ENCODE data around the gene B4GALT1. TPM values are rescaled to one million over a fixed set of nuclear protein-coding genes. Genes with fewer than 3 reads are reported as not detected.

B4GALT1 gene
- total RNA-seq, 1 experiment from 2014 or later = 31.4 TPM

DNA sequence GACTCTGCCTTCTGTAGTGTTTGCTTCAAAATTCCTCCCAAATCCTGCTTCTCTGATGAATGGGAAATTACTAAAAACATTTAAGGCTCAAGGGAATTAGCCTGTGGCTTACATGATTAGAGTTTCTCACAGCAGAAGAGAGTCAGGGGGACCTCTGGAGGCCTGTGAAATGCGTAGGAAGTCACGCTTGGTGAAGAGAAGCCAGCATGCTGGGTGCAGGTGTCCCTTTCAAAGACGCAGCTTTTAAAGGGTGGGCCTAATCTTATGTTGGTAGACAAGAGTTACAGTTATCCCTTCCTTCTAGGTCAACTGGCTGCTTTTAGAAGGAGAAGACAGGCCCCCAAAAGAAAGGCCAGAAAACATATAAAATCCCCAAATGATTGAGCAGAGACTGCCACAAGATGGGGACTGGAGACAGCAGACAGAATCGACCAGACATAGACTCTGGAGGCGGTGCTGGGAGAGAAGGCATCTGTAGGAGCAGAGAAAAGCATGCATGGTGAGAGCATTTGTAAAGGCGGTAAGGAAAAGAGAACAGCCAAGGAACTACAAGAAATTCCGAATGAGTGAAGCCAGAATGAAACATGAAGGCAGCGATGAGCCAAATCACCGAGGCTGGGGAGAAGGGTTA is 42.3 kb downstream of the B4GALT1 start:
- Histone ChIP-seq H3K4me3 (replicated peaks in 1 of 2; ENCODE audit: low read depth in 1 of 2, low read length in 2 of 2) (no peak overlapping the region), H3K9me3 (ENCODE audit: control insufficient read depth in 1 of 2, insufficient read depth in 1 of 2, low read depth in 1 of 2, low read length in 2 of 2) (no peaks in the 10 kb centered on the region), H3K9me2 (ENCODE audit: insufficient read depth) (no peaks in the 10 kb centered on the region), H3K36me3 (ENCODE audit: control insufficient read depth in 1 of 2, insufficient read depth in 2 of 2, low read length in 2 of 2) (no peaks in the 10 kb centered on the region), H2AFZ (ENCODE audit: low read depth, low read length, poor library complexity, severe bottlenecking) (no peak overlapping the region), H4K20me1 (ENCODE audit: insufficient read depth) (no peaks in the 10 kb centered on the region), H3K9ac (ENCODE audit: low read length) (no peak overlapping the region), H3K27me3 (ENCODE audit: insufficient read depth, low read length) (no peaks in the 10 kb centered on the region), H3K4me1 (ENCODE audit: control insufficient read depth in 1 of 2, insufficient read depth in 2 of 2, low read length in 2 of 2) (peaks cover 0 to 8% of the 10 kb centered on the region in 2 experiments; a peak in 2 of 4 replicates), H3K27ac (ENCODE audit: low read depth, low read length) (no peak overlapping the region), H3K4me2 (ENCODE audit: low read length) (no peak overlapping the region), H3K79me2 (ENCODE audit: insufficient read depth, low read length) (no peaks in the 10 kb centered on the region)
- intact Hi-C loops (cut with micrococcal nuclease) = no loop called here
- CTCF ChIA-PET = no interaction called here
- TF ChIP-seq RAD21 (IDR thresholded peaks at IDR 0.05; ENCODE audit: low read depth) (peak; percentile 44; the same call in 1 of the 2 replicates), POLR2AphosphoS5 (IDR thresholded peaks at IDR 0.05; ENCODE audit: low read depth, low read length) (no peak), EZH2 (IDR thresholded peaks at IDR 0.05) (no peak), EGR1 (IDR thresholded peaks at IDR 0.05; ENCODE audit: low read depth) (no peak), CTCF (IDR thresholded peaks at IDR 0.05 in 2 of 3, conservative IDR thresholded peaks at IDR 0.05 in 1 of 3; ENCODE audit: borderline replicate concordance in 1 of 3, insufficient read depth in 1 of 3, low read depth in 2 of 3, low read length in 2 of 3) (peak in 1 of 3 experiments; percentile 21; a peak in 1 of 6 replicates)
- DNase-seq (ENCODE audit: low read depth, low spot score) = no peak
- no TSS peak for BruUV-seq (replicated peaks)
- no peak for ATAC-seq
- RAD21 ChIA-PET (ENCODE audit: low non-redundant PET in 1 of 2, low total read pairs in 2 of 2, uncharacterized antibody in 2 of 2, unreplicated experiment in 2 of 2) = no interaction called here
- POLR2A ChIA-PET = no interaction called here

DNA sequence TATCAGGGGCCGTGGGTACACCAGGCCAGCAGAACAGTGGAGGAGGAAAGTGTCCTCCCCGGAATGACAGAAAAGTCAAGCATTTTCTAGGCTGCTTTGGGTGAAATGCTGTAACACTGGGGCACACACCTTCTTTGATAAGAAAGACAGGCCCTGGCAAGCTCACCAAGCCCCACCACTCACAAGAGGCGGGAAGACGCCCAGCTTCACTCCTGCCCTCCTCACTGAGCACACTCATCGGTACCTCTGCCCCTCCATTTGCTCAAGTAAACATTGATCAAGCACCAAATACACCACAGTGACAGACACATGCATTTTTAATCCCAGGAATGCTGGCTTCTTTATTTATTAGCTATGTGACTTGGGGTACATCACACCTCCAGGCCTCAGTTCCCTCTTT is 43.1 kb downstream of the B4GALT1 start:
- H3K27me3 ChIP-seq (ENCODE audit: insufficient read depth, low read length) = no peaks in the 10 kb centered on the region
- no peak for ATAC-seq
- H3K36me3 ChIP-seq (ENCODE audit: control insufficient read depth in 1 of 2, insufficient read depth in 2 of 2, low read length in 2 of 2) = no peaks in the 10 kb centered on the region
- H3K9me3 ChIP-seq (ENCODE audit: control insufficient read depth in 1 of 2, insufficient read depth in 1 of 2, low read depth in 1 of 2, low read length in 2 of 2) = no peaks in the 10 kb centered on the region
- no peaks in the 10 kb centered on the region for H3K79me2 ChIP-seq (ENCODE audit: insufficient read depth, low read length)
- H3K9ac ChIP-seq (ENCODE audit: low read length) = no peak overlapping the region
- no peak overlapping the region for H3K4me2 ChIP-seq (ENCODE audit: low read length)
- no peak for DNase-seq (ENCODE audit: low read depth, low spot score)
- H3K27ac ChIP-seq (ENCODE audit: low read depth, low read length) = no peak overlapping the region
- H2AFZ ChIP-seq (ENCODE audit: low read depth, low read length, poor library complexity, severe bottlenecking) = no peak overlapping the region
- CTCF ChIA-PET = no interaction called here
- POLR2A ChIA-PET = no interaction called here
- no TSS peak for BruUV-seq (replicated peaks)
- no peak overlapping the region for H3K4me3 ChIP-seq (replicated peaks in 1 of 2; ENCODE audit: low read depth in 1 of 2, low read length in 2 of 2)
- H3K4me1 ChIP-seq (ENCODE audit: control insufficient read depth in 1 of 2, insufficient read depth in 2 of 2, low read length in 2 of 2) = peaks cover 0 to 5% of the 10 kb centered on the region in 2 experiments; a peak in 1 of 4 replicates
- intact Hi-C loops (cut with micrococcal nuclease) = no loop called here
- no peaks in the 10 kb centered on the region for H3K9me2 ChIP-seq (ENCODE audit: insufficient read depth)
- TF ChIP-seq CEBPB (IDR thresholded peaks at IDR 0.05; ENCODE audit: low read depth) (no peak), ZNF274 (IDR thresholded peaks at IDR 0.05; ENCODE audit: low read depth, low read length) (no peak), ZFX (IDR thresholded peaks at IDR 0.05) (no peak)
- H4K20me1 ChIP-seq (ENCODE audit: insufficient read depth) = no peaks in the 10 kb centered on the region
- RAD21 ChIA-PET (ENCODE audit: low non-redundant PET in 1 of 2, low total read pairs in 2 of 2, uncharacterized antibody in 2 of 2, unreplicated experiment in 2 of 2) = no interaction called here

All from HCT116 (cell line).